Measurements from ENCODE around the gene C16orf90.

The C16orf90 gene

DNA sequence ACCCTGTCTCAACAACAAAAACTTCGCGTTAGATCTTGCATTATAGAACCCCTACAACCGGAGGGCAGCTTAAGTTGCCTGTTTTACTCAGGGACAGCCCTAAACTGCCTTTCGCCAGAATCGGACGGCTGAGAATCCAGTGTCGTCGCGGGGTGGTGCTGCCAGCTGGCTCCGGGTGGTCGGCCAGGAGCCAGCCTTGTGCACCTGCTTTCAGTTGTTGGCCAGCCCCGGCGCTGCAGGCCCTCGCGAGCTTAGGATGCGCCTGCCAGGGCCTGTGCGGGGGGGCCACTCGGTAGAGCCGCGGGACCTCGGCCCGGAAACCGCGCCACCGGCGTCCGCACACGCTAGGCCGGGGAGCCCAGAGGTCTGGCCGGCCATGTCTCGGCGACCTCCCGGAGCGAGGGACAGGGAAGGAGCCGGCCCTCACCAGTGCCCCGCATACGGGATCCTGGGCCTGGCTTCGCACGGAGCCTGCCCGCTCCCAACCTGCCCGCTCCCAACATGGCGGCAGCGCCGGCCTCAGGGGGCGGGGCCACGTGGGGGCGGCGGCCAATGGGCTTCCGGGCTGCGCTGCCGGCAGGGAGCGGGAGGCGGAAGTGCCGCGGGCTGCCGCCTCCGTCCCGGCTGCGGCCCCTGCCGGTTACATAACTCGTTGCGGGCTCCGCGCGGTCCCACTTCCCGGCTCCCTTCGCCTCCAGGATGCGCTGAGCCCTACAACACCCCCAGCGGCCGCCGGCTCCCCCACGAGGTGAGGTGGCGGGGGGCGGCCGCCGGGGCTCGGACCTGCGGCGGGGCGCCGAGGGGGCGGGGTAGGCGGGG, 37.6 kb downstream of the C16orf90 start:
- peak; percentile 95 for ATAC-seq

More for the DNA sequence above, 37.6 kb downstream of the C16orf90 start:
- peak; percentile 26; the same call in 1 of the 2 replicates for TF ChIP-seq ZFP3 (CRISPR knock-in tag; IDR thresholded peaks at IDR 0.05)
- TF ChIP-seq RARB (CRISPR knock-in tag; IDR thresholded peaks at IDR 0.05) = no peak
- no peak for TF ChIP-seq PPARA (CRISPR knock-in tag; IDR thresholded peaks at IDR 0.05; ENCODE audit: borderline replicate concordance)
- TF ChIP-seq PATZ1 (CRISPR knock-in tag; IDR thresholded peaks at IDR 0.05; ENCODE audit: borderline replicate concordance) = peak; percentile 76; the same call in 1 of the 2 replicates
- TF ChIP-seq, protein P1, sequence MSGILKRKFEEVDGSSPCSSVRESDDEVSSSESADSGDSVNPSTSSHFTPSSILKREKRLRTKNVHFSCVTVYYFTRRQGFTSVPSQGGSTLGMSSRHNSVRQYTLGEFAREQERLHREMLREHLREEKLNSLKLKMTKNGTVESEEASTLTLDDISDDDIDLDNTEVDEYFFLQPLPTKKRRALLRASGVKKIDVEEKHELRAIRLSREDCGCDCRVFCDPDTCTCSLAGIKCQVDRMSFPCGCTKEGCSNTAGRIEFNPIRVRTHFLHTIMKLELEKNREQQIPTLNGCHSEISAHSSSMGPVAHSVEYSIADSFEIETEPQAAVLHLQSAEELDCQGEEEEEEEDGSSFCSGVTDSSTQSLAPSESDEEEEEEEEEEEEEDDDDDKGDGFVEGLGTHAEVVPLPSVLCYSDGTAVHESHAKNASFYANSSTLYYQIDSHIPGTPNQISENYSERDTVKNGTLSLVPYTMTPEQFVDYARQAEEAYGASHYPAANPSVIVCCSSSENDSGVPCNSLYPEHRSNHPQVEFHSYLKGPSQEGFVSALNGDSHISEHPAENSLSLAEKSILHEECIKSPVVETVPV (CRISPR knock-in tag; IDR thresholded peaks at IDR 0.05) = peak; percentile 37; the same call in 1 of the 2 replicates
- no peak for TF ChIP-seq TOX (CRISPR knock-in tag; IDR thresholded peaks at IDR 0.05; ENCODE audit: borderline replicate concordance)
- no peak for TF ChIP-seq ISL1 (CRISPR knock-in tag; IDR thresholded peaks at IDR 0.05)
- TF ChIP-seq ZFP30 (CRISPR knock-in tag; IDR thresholded peaks at IDR 0.05) = no peak
- TF ChIP-seq BACH2 (CRISPR knock-in tag; IDR thresholded peaks at IDR 0.05; ENCODE audit: borderline replicate concordance) = no peak
- peak; percentile 53; the same call in 1 of the 2 replicates for TF ChIP-seq TCF4 (CRISPR knock-in tag; IDR thresholded peaks at IDR 0.05; ENCODE audit: borderline replicate concordance)
- TF ChIP-seq, protein P2, sequence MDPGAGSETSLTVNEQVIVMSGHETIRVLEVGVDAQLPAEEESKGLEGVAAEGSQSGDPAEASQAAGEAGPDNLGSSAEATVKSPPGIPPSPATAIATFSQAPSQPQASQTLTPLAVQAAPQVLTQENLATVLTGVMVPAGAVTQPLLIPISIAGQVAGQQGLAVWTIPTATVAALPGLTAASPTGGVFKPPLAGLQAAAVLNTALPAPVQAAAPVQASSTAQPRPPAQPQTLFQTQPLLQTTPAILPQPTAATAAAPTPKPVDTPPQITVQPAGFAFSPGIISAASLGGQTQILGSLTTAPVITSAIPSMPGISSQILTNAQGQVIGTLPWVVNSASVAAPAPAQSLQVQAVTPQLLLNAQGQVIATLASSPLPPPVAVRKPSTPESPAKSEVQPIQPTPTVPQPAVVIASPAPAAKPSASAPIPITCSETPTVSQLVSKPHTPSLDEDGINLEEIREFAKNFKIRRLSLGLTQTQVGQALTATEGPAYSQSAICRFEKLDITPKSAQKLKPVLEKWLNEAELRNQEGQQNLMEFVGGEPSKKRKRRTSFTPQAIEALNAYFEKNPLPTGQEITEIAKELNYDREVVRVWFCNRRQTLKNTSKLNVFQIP (CRISPR knock-in tag; IDR thresholded peaks at IDR 0.05; ENCODE audit: borderline replicate concordance, low read depth) = no peak
- TF ChIP-seq SNAI2 (CRISPR knock-in tag; IDR thresholded peaks at IDR 0.05) = peak; percentile 93
- TF ChIP-seq GLIS3 (CRISPR knock-in tag; IDR thresholded peaks at IDR 0.05) = no peak
- TF ChIP-seq OSR1 (CRISPR knock-in tag; IDR thresholded peaks at IDR 0.05) = no peak
- peak; percentile 63; the same call in 1 of the 2 replicates for TF ChIP-seq ESRRG (CRISPR knock-in tag; IDR thresholded peaks at IDR 0.05)
- TF ChIP-seq CREB5 (CRISPR knock-in tag; IDR thresholded peaks at IDR 0.05; ENCODE audit: low read depth) = no peak
- no peak for TF ChIP-seq ZNF565 (CRISPR knock-in tag; conservative IDR thresholded peaks at IDR 0.05; ENCODE audit: low read depth)
- TF ChIP-seq TSHZ2 (CRISPR knock-in tag; IDR thresholded peaks at IDR 0.05) = peak; percentile 9; the same call in 1 of the 2 replicates
- TF ChIP-seq ZNF70 (CRISPR knock-in tag; IDR thresholded peaks at IDR 0.05) = peak; percentile 91
- no peak for TF ChIP-seq ZC3H10 (CRISPR knock-in tag; IDR thresholded peaks at IDR 0.05)
- no peak for TF ChIP-seq ARNTL (CRISPR knock-in tag; IDR thresholded peaks at IDR 0.05; ENCODE audit: borderline replicate concordance, low read depth)
- TF ChIP-seq CSDC2 (CRISPR knock-in tag; IDR thresholded peaks at IDR 0.05) = no peak
- TF ChIP-seq ZNF8 (CRISPR knock-in tag; IDR thresholded peaks at IDR 0.05) = no peak
